ENCODE results near the gene TRIP6.

GRCh38 chr7:100884736-100885439 lies 17.7 kb downstream of the TRIP6 start:
- TF ChIP-seq CTCF (conservative IDR thresholded peaks at IDR 0.05 in 1 of 2, IDR thresholded peaks at IDR 0.05 in 1 of 2; ENCODE audit: extremely low read depth in 1 of 2, insufficient read depth in 1 of 2, low read depth in 1 of 2, low read length in 2 of 2) (no peak), EZH2 (IDR thresholded peaks at IDR 0.05; ENCODE audit: borderline replicate concordance, low read length) (no peak)
